NCI-H2107 treated with DMSO at 0.1 percent for 48 hours (cell line): ENCODE measurements around the gene PLXDC2.

Source experiments
- DNase-seq: peaks from one replicate; lab custom pipeline; 2025; ENCODE audit not compliant: unreplicated experiment; lab: John Stamatoyannopoulos, UW

PLXDC2 gene

GRCh38 chr10:19815731-19816410, 361 bp upstream of the PLXDC2 start:
- no peak for DNase-seq

GRCh38 chr10:19817231-19817933, 1.1 kb downstream of the PLXDC2 start:
- DNase-seq: no peak

GRCh38 chr10:19818876-19819275, 2.6 kb downstream of the PLXDC2 start:
- DNase-seq: no peak

GRCh38 chr10:19819419-19820033, 3.3 kb downstream of the PLXDC2 start:
- DNase-seq: peak; percentile 1

GRCh38 chr10:19824381-19825342, 8.4 kb downstream of the PLXDC2 start:
- DNase-seq: no peak

GRCh38 chr10:19825700-19826099, 9.5 kb downstream of the PLXDC2 start:
- DNase-seq: no peak

- no peak for DNase-seq
Observed at GRCh38 chr10:19826712-19827111, 10.5 kb downstream of the PLXDC2 start.

GRCh38 chr10:19828278-19829049, 12.2 kb downstream of the PLXDC2 start:
- no peak for DNase-seq

GRCh38 chr10:19832699-19833098, 16.5 kb downstream of the PLXDC2 start:
- DNase-seq: no peak

GRCh38 chr10:19833170-19833824, 17.1 kb downstream of the PLXDC2 start:
- no peak for DNase-seq

GRCh38 chr10:19835952-19836351, 19.7 kb downstream of the PLXDC2 start:
- no peak for DNase-seq

GRCh38 chr10:19839090-19839489, 22.9 kb downstream of the PLXDC2 start:
- DNase-seq: no peak

GRCh38 chr10:19839552-19839951, 23.3 kb downstream of the PLXDC2 start:
- DNase-seq: no peak

GRCh38 chr10:19840776-19841175, 24.5 kb downstream of the PLXDC2 start:
- no peak for DNase-seq

GRCh38 chr10:19843487-19843886, 27.3 kb downstream of the PLXDC2 start:
- no peak for DNase-seq

GRCh38 chr10:19845503-19846368, 29.5 kb downstream of the PLXDC2 start:
- no peak for DNase-seq

GRCh38 chr10:19847321-19847720, 31.1 kb downstream of the PLXDC2 start:
- no peak for DNase-seq

- DNase-seq: no peak
Observed at GRCh38 chr10:19848226-19848985, 32.2 kb downstream of the PLXDC2 start.
